NCI-H748 (cell line): ENCODE results near the gene HLX.

Experiments
- DNase-seq: peaks from one replicate; lab custom pipeline; 2025; ENCODE audit not compliant: unreplicated experiment; lab: John Stamatoyannopoulos, UW

HLX gene

GRCh38 chr1:220879076-220879508 lies at the start of gene HLX:
HLX (plus strand) TSS chr1:220879443; CDS start chr1:220879858, 415 bp downstream.
- DNase-seq, result peak; percentile 66

- DNase-seq, result no peak
Observed at GRCh38 chr1:220833436-220833835, 45.8 kb upstream of the HLX start.

- DNase-seq, result no peak
Observed at GRCh38 chr1:220834155-220834870, 44.9 kb upstream of the HLX start.

- DNase-seq, result no peak
Observed at GRCh38 chr1:220838578-220838977, 40.7 kb upstream of the HLX start.

GRCh38 chr1:220839474-220839873 lies 39.8 kb upstream of the HLX start:
- no peak for DNase-seq

- no peak for DNase-seq
Observed at GRCh38 chr1:220841293-220841692, 38.0 kb upstream of the HLX start.

GRCh38 chr1:220843481-220844011 lies 35.7 kb upstream of the HLX start:
- no peak for DNase-seq

- DNase-seq, result no peak
Observed at GRCh38 chr1:220852408-220852807, 26.8 kb upstream of the HLX start.

- no peak for DNase-seq
Observed at GRCh38 chr1:220872296-220872695, 6.9 kb upstream of the HLX start.

GRCh38 chr1:220873087-220873486 lies 6.2 kb upstream of the HLX start:
- no peak for DNase-seq

- peak; percentile 43 for DNase-seq
Observed at GRCh38 chr1:220873868-220874655, 5.2 kb upstream of the HLX start.

- DNase-seq, result no peak
Observed at GRCh38 chr1:220875260-220875659, 4.0 kb upstream of the HLX start.

GRCh38 chr1:220876511-220877376 lies 2.5 kb upstream of the HLX start:
- DNase-seq, result no peak

- DNase-seq, result no peak
Observed at GRCh38 chr1:220877377-220878095, 1.7 kb upstream of the HLX start.

- DNase-seq, result no peak
Observed at GRCh38 chr1:220878191-220879075, 810 bp upstream of the HLX start.

GRCh38 chr1:220879509-220880361 lies 492 bp downstream of the HLX start:
- DNase-seq, result peak; percentile 62

GRCh38 chr1:220880362-220880670 lies 1.1 kb downstream of the HLX start:
- no peak for DNase-seq

- DNase-seq, result no peak
Observed at GRCh38 chr1:220880726-220881506, 1.7 kb downstream of the HLX start.
